GM18499 (cell line): ENCODE results near the gene CLASP1.
"Not testable (repeated sequence)": the region's sequence is repeated elsewhere in the genome, so short reads cannot be mapped to it uniquely, and the experiment has no call there.

Experiments
- ATAC-seq: cut with Tn5 transposase; IDR thresholded peaks from one replicate; pipeline ENCODE4 v1.9.1; 2021; ENCODE audit warnings: moderate number of reproducible peaks; ENCODE audit not compliant: insufficient read depth, unreplicated experiment

Gene CLASP1

GRCh38 chr2:121362774-121363173, 286.5 kb downstream of the CLASP1 start:
- no peak for ATAC-seq

- no peak for ATAC-seq
Observed at GRCh38 chr2:121362226-121362625, 287.0 kb downstream of the CLASP1 start.

GRCh38 chr2:121360566-121361300, 288.5 kb downstream of the CLASP1 start:
- no peak for ATAC-seq

- no peak for ATAC-seq
Observed at GRCh38 chr2:121359716-121360565, 289.3 kb downstream of the CLASP1 start.

- ATAC-seq = no peak
Observed at GRCh38 chr2:121359170-121359569, 290.1 kb downstream of the CLASP1 start.

- ATAC-seq = no peak
Observed at GRCh38 chr2:121358291-121358690, 291.0 kb downstream of the CLASP1 start.

- ATAC-seq = no peak
Observed at GRCh38 chr2:121356058-121356640, 293.1 kb downstream of the CLASP1 start.

GRCh38 chr2:121355488-121355887, 293.8 kb downstream of the CLASP1 start:
- ATAC-seq = no peak

- ATAC-seq = no peak
Observed at GRCh38 chr2:121351521-121352318, 297.5 kb downstream of the CLASP1 start.

GRCh38 chr2:121350890-121351289, 298.4 kb downstream of the CLASP1 start:
- no peak for ATAC-seq

GRCh38 chr2:121350402-121350775, 298.9 kb downstream of the CLASP1 start:
- no peak for ATAC-seq

GRCh38 chr2:121349721-121350401, 299.4 kb downstream of the CLASP1 start:
- no peak for ATAC-seq

GRCh38 chr2:121348128-121348740, 301.0 kb downstream of the CLASP1 start:
- no peak for ATAC-seq

- no peak for ATAC-seq
Observed at GRCh38 chr2:121346859-121347258, 302.4 kb downstream of the CLASP1 start.

GRCh38 chr2:121346407-121346806, 302.9 kb downstream of the CLASP1 start:
- no peak for ATAC-seq

GRCh38 chr2:121345887-121346286, 303.4 kb downstream of the CLASP1 start:
- no peak for ATAC-seq

GRCh38 chr2:121345101-121345500, 304.2 kb downstream of the CLASP1 start:
- no peak for ATAC-seq

GRCh38 chr2:121343828-121344399, 305.3 kb downstream of the CLASP1 start:
- ATAC-seq = not testable (repeated sequence)

- ATAC-seq = no peak
Observed at GRCh38 chr2:121343191-121343590, 306.1 kb downstream of the CLASP1 start.
